H9 (cell line): ENCODE results near the gene CCL8. TPM values are rescaled to one million over a fixed set of nuclear protein-coding genes. Genes with fewer than 3 reads are reported as not detected.

Experiments used
- DNase-seq: peaks from one replicate; pipeline ENCODE4 v3.0.0-alpha.2; 2017
- H2AFZ ChIP-seq: one replicate; pipeline ENCODE4 v1.6.1; 2013; ENCODE audit warnings: mild to moderate bottlenecking, low read length, control low read depth, moderate library complexity
- H2AK5ac ChIP-seq: 2 replicates; pipeline ENCODE4 v1.6.1; 2013; ENCODE audit warnings: low read length, control low read depth, mixed read lengths; ENCODE audit not compliant: insufficient read length
- H2BK120ac ChIP-seq: one replicate; pipeline ENCODE4 v1.6.1; 2013; ENCODE audit warnings: low read depth, mild to moderate bottlenecking, low read length, control low read depth, inconsistent platforms; ENCODE audit not compliant: poor library complexity, severe bottlenecking
- H2BK12ac ChIP-seq: 2 replicates; pipeline ENCODE4 v1.6.1; 2013; ENCODE audit warnings: low read length, control low read depth, mixed read lengths, low read depth; ENCODE audit not compliant: insufficient read length
- H2BK15ac ChIP-seq: 2 replicates; pipeline ENCODE4 v1.6.1; 2013; ENCODE audit warnings: low read depth, low read length, control low read depth
- H2BK20ac ChIP-seq: one replicate; pipeline ENCODE4 v1.6.1; 2013; ENCODE audit warnings: low read depth, mild to moderate bottlenecking, low read length, control low read depth, inconsistent platforms; ENCODE audit not compliant: poor library complexity, severe bottlenecking
- H2BK5ac ChIP-seq: 2 replicates; pipeline ENCODE4 v1.6.1; 2013; ENCODE audit warnings: low read length, control low read depth, mixed read lengths; ENCODE audit not compliant: insufficient read length
- H3K14ac ChIP-seq: 2 replicates; pipeline ENCODE4 v1.6.1; 2013; ENCODE audit warnings: low read length, control low read depth; ENCODE audit not compliant: insufficient read depth
- H3K18ac ChIP-seq: 2 replicates; pipeline ENCODE4 v1.6.1; 2013; ENCODE audit warnings: low read depth, mild to moderate bottlenecking, mixed read lengths, low read length, control low read depth; ENCODE audit not compliant: insufficient read length
- H3K23ac ChIP-seq: 2 replicates; pipeline ENCODE4 v1.6.1; 2013; ENCODE audit warnings: low read length, control low read depth, mixed read lengths, low read depth; ENCODE audit not compliant: insufficient read length
- H3K23me2 ChIP-seq: 2 replicates; pipeline ENCODE4 v1.6.1; 2013; ENCODE audit warnings: low read depth, mild to moderate bottlenecking, mixed read lengths, low read length, control low read depth; ENCODE audit not compliant: insufficient read length, poor library complexity, severe bottlenecking
- H3K27ac ChIP-seq: 2 replicates; pipeline ENCODE4 v1.5.1; 2013; ENCODE audit warnings: low read length, control low read depth, mixed read lengths, low read depth; ENCODE audit not compliant: insufficient read length
- H3K27me3 ChIP-seq: 2 replicates; pipeline ENCODE4 v1.6.1; 2013; ENCODE audit warnings: low read length, control low read depth, inconsistent platforms; ENCODE audit not compliant: insufficient read depth
- H3K4ac ChIP-seq: 2 replicates; pipeline ENCODE4 v1.6.1; 2013; ENCODE audit warnings: low read depth, mild to moderate bottlenecking, control low read depth, inconsistent platforms, low read length, moderate library complexity
- H3K4me1 ChIP-seq: 2 replicates; pipeline ENCODE4 v1.6.1; 2013; ENCODE audit warnings: low read length, control low read depth, inconsistent platforms; ENCODE audit not compliant: insufficient read depth
- H3K4me2 ChIP-seq: 2 replicates; pipeline ENCODE4 v1.6.1; 2013; ENCODE audit warnings: low read length, control low read depth, mixed read lengths; ENCODE audit not compliant: insufficient read length, insufficient read depth
- H3K56ac ChIP-seq: 2 replicates; pipeline ENCODE4 v1.6.1; 2013; ENCODE audit warnings: low read depth, mild to moderate bottlenecking, mixed read lengths, low read length, control low read depth; ENCODE audit not compliant: insufficient read length
- H3K79me1 ChIP-seq: 2 replicates; pipeline ENCODE4 v1.6.1; 2013; ENCODE audit warnings: low read depth, mild to moderate bottlenecking, moderate library complexity, low read length, control low read depth, inconsistent platforms; ENCODE audit not compliant: insufficient read depth, poor library complexity, severe bottlenecking
- H3K79me2 ChIP-seq: 2 replicates; pipeline ENCODE4 v1.6.1; 2013; ENCODE audit warnings: low read length, control low read depth, inconsistent platforms; ENCODE audit not compliant: insufficient read depth
- H3K9ac ChIP-seq: 2 replicates; pipeline ENCODE4 v1.6.1; 2013; ENCODE audit warnings: low read length, control low read depth, mixed read lengths; ENCODE audit not compliant: insufficient read length; ENCODE audit errors: extremely low read depth
- H3K9me3 ChIP-seq: one replicate; pipeline ENCODE4 v1.6.1; 2013; ENCODE audit warnings: low read depth, low read length, inconsistent platforms; ENCODE audit not compliant: control insufficient read depth
- H3T11ph ChIP-seq: one replicate; pipeline ENCODE4 v1.6.1; 2013; ENCODE audit warnings: mild to moderate bottlenecking, low read length, control low read depth, inconsistent platforms
- H4K20me1 ChIP-seq: one replicate; pipeline ENCODE4 v1.6.1; 2013; ENCODE audit not compliant: control insufficient read depth, insufficient read length, insufficient read depth
- H4K5ac ChIP-seq: 2 replicates; pipeline ENCODE4 v1.6.1; 2013; ENCODE audit warnings: low read depth, mild to moderate bottlenecking, mixed read lengths, low read length, control low read depth; ENCODE audit not compliant: insufficient read length
- H4K8ac ChIP-seq: replicated peaks from 2 replicates; pipeline ENCODE4 v1.6.1; 2013; ENCODE audit warnings: low read length, control low read depth, mixed read lengths, low read depth; ENCODE audit not compliant: insufficient read length
- H4K91ac ChIP-seq: 2 replicates; pipeline ENCODE4 v1.6.1; 2013; ENCODE audit warnings: low read depth, mild to moderate bottlenecking, moderate library complexity, mixed read lengths, low read length, control low read depth; ENCODE audit not compliant: insufficient read length
- H3K27ac Mint-ChIP-seq, 3 experiments: 2 replicates in 2 of 3; 3 replicates in 1 of 3; pipeline ENCODE4 v1.8.0; 2020 to 2021; ENCODE audit warnings: mixed read lengths in 3 of 3, mild to moderate bottlenecking in 1 of 3, moderate library complexity in 1 of 3
- H3K27me3 Mint-ChIP-seq: 2 replicates; pipeline ENCODE4 v1.8.0; 2021; ENCODE audit warnings: low read depth, mild to moderate bottlenecking, moderate library complexity, mixed read lengths
- H3K36me3 Mint-ChIP-seq, 3 experiments: 2 replicates in 2 of 3; 3 replicates in 1 of 3; pipeline ENCODE4 v1.8.0; 2020 to 2021; ENCODE audit warnings: low read depth in 3 of 3, mixed read lengths in 3 of 3; ENCODE audit not compliant: insufficient read depth in 1 of 3
- H3K4me1 Mint-ChIP-seq, 2 experiments: 2 replicates each; pipeline ENCODE4 v1.8.0; 2020; ENCODE audit warnings: mixed read lengths in 2 of 2
- H3K4me3 Mint-ChIP-seq, 2 experiments: 2 replicates in 1 of 2; 3 replicates in 1 of 2; pipeline ENCODE4 v1.8.0; 2020 to 2021; ENCODE audit warnings: mild to moderate bottlenecking in 2 of 2, mixed read lengths in 2 of 2, moderate library complexity in 1 of 2
- H3K9me3 Mint-ChIP-seq, 2 experiments: 2 replicates in 1 of 2; 3 replicates in 1 of 2; pipeline ENCODE4 v1.8.0; 2020; ENCODE audit warnings: mild to moderate bottlenecking in 2 of 2, mixed read lengths in 2 of 2, moderate library complexity in 1 of 2
- CTCF ChIP-seq: fragments of 200-600 bp; sonication (generic); conservative IDR thresholded peaks from 3 replicates; pipeline ENCODE4 v1.8.0; 2021; ENCODE audit warnings: antibody characterized with exemption, mild to moderate bottlenecking
- WGBS: extraction: QIAGEN DNeasy Blood & Tissue Kit; methylation state at CpG from one replicate; pipeline ENCODE4 v1.1.7; 2013; ENCODE audit warnings: missing lambda C conversion rate, low lambda C conversion rate, mixed read lengths; ENCODE audit not compliant: insufficient read length; ENCODE audit errors: extremely low coverage; 5-methylcytosine and 5-hydroxymethylcytosine counted together
- total RNA-seq: library from RNA; stranded (reverse); gene quantifications from 2 replicates; pipeline ENCODE4 v1.2.1, GENCODE V29; 2021

CCL8 gene
- total RNA-seq, 1 experiment from 2014 or later = not detected

DNA sequence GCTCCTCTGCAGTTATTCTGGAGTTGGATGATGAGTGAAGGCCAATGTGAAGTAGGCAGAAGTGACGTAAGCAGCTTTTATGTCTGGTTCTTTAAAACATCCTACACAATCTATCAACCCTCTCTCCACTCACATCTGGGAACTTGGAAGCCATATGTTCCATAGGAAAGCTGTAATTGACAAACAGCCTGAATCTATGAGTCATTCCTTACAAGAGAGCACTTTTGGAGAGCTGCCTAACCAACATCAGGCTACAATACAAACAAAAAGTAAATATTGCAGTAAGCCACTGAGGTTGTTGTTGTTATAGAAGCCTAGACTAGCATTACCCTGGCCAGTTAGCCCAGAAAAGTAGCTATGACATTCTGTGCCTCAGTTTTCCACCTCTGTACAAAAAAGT lies 43.4 kb upstream of the CCL8 start:
- no peaks in the 10 kb centered on the region for H3K9me3 Mint-ChIP-seq
- H3K9ac ChIP-seq = no peak overlapping the region
- H4K8ac ChIP-seq = no peak overlapping the region
- WGBS = no CpG with 5 or more reads among the region's 1 CpG
- H4K20me1 ChIP-seq = no peaks in the 10 kb centered on the region
- H3K4me1 Mint-ChIP-seq = peaks cover 0 to 2% of the 10 kb centered on the region in 2 experiments; a peak in 1 of 4 replicates
- H3K4me2 ChIP-seq = no peak overlapping the region
- H2BK15ac ChIP-seq = no peak overlapping the region
- H3T11ph ChIP-seq = no peak overlapping the region
- H3K18ac ChIP-seq = no peak overlapping the region
- no peak overlapping the region for H4K91ac ChIP-seq
- no peak overlapping the region for H2AK5ac ChIP-seq
- H3K56ac ChIP-seq = no peak overlapping the region
- no peak overlapping the region for H2BK5ac ChIP-seq
- no peaks in the 10 kb centered on the region for H3K79me2 ChIP-seq
- no peaks in the 10 kb centered on the region for H3K36me3 Mint-ChIP-seq
- H3K27me3 Mint-ChIP-seq = peaks cover 13% of the 10 kb centered on the region
- no peak overlapping the region for H3K27ac Mint-ChIP-seq
- no peak overlapping the region for H2BK12ac ChIP-seq
- H3K4ac ChIP-seq = no peak overlapping the region
- no peaks in the 10 kb centered on the region for H3K23me2 ChIP-seq
- no peak for DNase-seq
- TF ChIP-seq CTCF = no peak
- H3K14ac ChIP-seq = no peak overlapping the region
- H2BK20ac ChIP-seq = no peak overlapping the region
- no peak overlapping the region for H3K27ac ChIP-seq
- H3K4me3 Mint-ChIP-seq = no peak overlapping the region
- H3K79me1 ChIP-seq = no peaks in the 10 kb centered on the region
- no peak overlapping the region for H4K5ac ChIP-seq
- no peaks in the 10 kb centered on the region for H3K27me3 ChIP-seq
- H3K4me1 ChIP-seq = no peaks in the 10 kb centered on the region
- H2BK120ac ChIP-seq = no peak overlapping the region
- H3K23ac ChIP-seq = no peak overlapping the region
- no peak overlapping the region for H2AFZ ChIP-seq
- no peaks in the 10 kb centered on the region for H3K9me3 ChIP-seq
